Ovary (tissue), 3 donors: ENCODE results near the gene NATD1.

Source experiments
- CTCF ChIP-seq, 3 donors: fragments of 450-650 bp in 2 of 3; fragments of 200-600 bp in 1 of 3; IDR thresholded peaks; one replicate each; pipeline versions ENCODE4 v1.5.1 to v1.8.0; 2016 to 2022; ENCODE audit warnings: antibody characterized with exemption in 3 of 3, mild to moderate bottlenecking in 1 of 3
- POLR2A ChIP-seq: fragments of 450-650 bp; IDR thresholded peaks from one replicate; pipeline ENCODE4 v1.6.1; 2017; ENCODE audit warnings: antibody characterized with exemption, mild to moderate bottlenecking, moderate library complexity
- donor health status: DM: no; HTN: no; CAD: no.

- TF ChIP-seq CTCF (IDR thresholded peaks at IDR 0.05) (no peak), POLR2A (no peak)
Observed at GRCh38 chr17:21272881-21273792, 19.9 kb upstream of the NATD1 start.
